Lower leg skin (tissue), 3 donors: ENCODE results near the gene COPZ2.

Experiments used
- POLR2A ChIP-seq, 2 donors: fragments of 450-650 bp; IDR thresholded peaks; one replicate each; pipeline ENCODE4 v1.6.1; 2016 to 2017; ENCODE audit warnings: antibody characterized with exemption in 2 of 2, mild to moderate bottlenecking in 1 of 2, moderate library complexity in 1 of 2
- TF ChIP-seq, protein P1 (sequence below), 3 donors: fragments of 450-650 bp; IDR thresholded peaks; one replicate each; pipeline ENCODE4 v1.5.1; 2016; ENCODE audit warnings: antibody characterized with exemption in 3 of 3, mild to moderate bottlenecking in 3 of 3, moderate library complexity in 2 of 3

DNA sequence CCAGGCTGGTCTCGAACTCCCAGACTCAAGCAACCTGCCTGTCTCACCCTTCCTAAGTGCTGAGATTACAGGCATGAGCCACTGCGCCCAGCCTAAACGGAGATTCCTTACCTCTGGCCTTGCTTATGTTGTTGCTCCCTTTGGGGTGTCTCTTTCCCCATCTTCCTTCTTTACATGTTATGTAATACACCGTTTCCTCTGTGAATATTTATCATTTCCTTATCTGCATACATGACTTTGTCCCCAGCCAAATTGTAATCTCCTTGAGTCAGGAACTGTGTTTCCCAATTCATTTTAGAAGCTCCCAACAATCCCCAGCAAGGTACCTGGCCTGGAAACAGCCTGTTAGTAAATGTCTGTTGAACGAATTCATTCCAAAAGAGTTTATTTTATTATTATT is 15.7 kb downstream of the COPZ2 start:
- TF ChIP-seq, protein P1, sequence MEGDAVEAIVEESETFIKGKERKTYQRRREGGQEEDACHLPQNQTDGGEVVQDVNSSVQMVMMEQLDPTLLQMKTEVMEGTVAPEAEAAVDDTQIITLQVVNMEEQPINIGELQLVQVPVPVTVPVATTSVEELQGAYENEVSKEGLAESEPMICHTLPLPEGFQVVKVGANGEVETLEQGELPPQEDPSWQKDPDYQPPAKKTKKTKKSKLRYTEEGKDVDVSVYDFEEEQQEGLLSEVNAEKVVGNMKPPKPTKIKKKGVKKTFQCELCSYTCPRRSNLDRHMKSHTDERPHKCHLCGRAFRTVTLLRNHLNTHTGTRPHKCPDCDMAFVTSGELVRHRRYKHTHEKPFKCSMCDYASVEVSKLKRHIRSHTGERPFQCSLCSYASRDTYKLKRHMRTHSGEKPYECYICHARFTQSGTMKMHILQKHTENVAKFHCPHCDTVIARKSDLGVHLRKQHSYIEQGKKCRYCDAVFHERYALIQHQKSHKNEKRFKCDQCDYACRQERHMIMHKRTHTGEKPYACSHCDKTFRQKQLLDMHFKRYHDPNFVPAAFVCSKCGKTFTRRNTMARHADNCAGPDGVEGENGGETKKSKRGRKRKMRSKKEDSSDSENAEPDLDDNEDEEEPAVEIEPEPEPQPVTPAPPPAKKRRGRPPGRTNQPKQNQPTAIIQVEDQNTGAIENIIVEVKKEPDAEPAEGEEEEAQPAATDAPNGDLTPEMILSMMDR (IDR thresholded peaks at IDR 0.05): no peak
- TF ChIP-seq POLR2A (IDR thresholded peaks at IDR 0.05): no peak
